ENCODE measurements around the gene ARHGEF10L.

GRCh38 chr1:17585266-17585987 is 45.9 kb downstream of the ARHGEF10L start:
- TF ChIP-seq CTCF (IDR thresholded peaks at IDR 0.05; ENCODE audit: low read depth, low read length, poor library complexity, severe bottlenecking): no peak
- no peak for TF ChIP-seq EZH2phosphoT487 (IDR thresholded peaks at IDR 0.05; ENCODE audit: borderline replicate concordance, low read length)

Data from DOHH2 (cell line).